Endometrial microvascular endothelial cells (primary cell): Measurements from ENCODE around the gene MFAP4. TPM values are rescaled to one million over a fixed set of nuclear protein-coding genes. Genes with fewer than 3 reads are reported as not detected.

Experiments used
- in situ Hi-C: cut with HindIII; loops from 2 replicates; pipeline ENCODE4 v1.10.0; 2017; ENCODE audit warnings: low sequenced_read_pairs, low pct_unique_long_range_greater_than_20kb; ENCODE audit errors: inconsistent ontology term
- total RNA-seq: library from RNA; depleted of rRNA; stranded (reverse); fragments of >200 nt; gene quantifications from one replicate; pipeline ENCODE4 v1.2.3, GENCODE V29; 2015; ENCODE audit errors: inconsistent ontology term

MFAP4 gene
- total RNA-seq, 1 donor from 2014 or later = not detected

- in situ Hi-C loops = no loop called here
These were observed 42.5 kb downstream of the MFAP4 start for GRCh38 chr17:19344311-19345066.

- in situ Hi-C loops = no loop called here
These were observed 43.3 kb downstream of the MFAP4 start for GRCh38 chr17:19343671-19344151.

- in situ Hi-C loops = no loop called here
These were observed 43.7 kb downstream of the MFAP4 start for GRCh38 chr17:19343256-19343630.

- in situ Hi-C loops = no loop called here
These were observed 44.3 kb downstream of the MFAP4 start for GRCh38 chr17:19342611-19343255.

GRCh38 chr17:19341641-19342610, 45.1 kb downstream of the MFAP4 start:
- in situ Hi-C loops = no loop called here

- in situ Hi-C loops = no loop called here
These were observed 45.8 kb downstream of the MFAP4 start for GRCh38 chr17:19341211-19341631.

GRCh38 chr17:19339341-19339815, 47.6 kb downstream of the MFAP4 start:
- in situ Hi-C loops = no loop called here

- in situ Hi-C loops = no loop called here
These were observed 48.7 kb downstream of the MFAP4 start for GRCh38 chr17:19338031-19338990.

- in situ Hi-C loops = no loop called here
These were observed 49.3 kb downstream of the MFAP4 start for GRCh38 chr17:19337712-19338023.

GRCh38 chr17:19336938-19337711, 49.9 kb downstream of the MFAP4 start:
- in situ Hi-C loops = no loop called here

- in situ Hi-C loops = no loop called here
These were observed 50.9 kb downstream of the MFAP4 start for GRCh38 chr17:19335951-19336631.

GRCh38 chr17:19334331-19334730, 52.7 kb downstream of the MFAP4 start:
- in situ Hi-C loops = no loop called here

GRCh38 chr17:19333736-19334290, 53.2 kb downstream of the MFAP4 start:
- in situ Hi-C loops = no loop called here
